ENCODE data around the gene ADK. TPM values are rescaled to one million over a fixed set of nuclear protein-coding genes. Genes with fewer than 3 reads are reported as not detected.

Gene ADK
- total RNA-seq, 1 donor from 2014 or later: 31.9 TPM

GRCh38 chr10:74585231-74586087 is 434.4 kb downstream of the ADK start:
- H3K27ac Mint-ChIP-seq (ENCODE audit: unreplicated experiment): peak overlapping the region; percentile 0
- no peaks in the 10 kb centered on the region for H3K36me3 Mint-ChIP-seq (ENCODE audit: low read depth)

GRCh38 chr10:74586088-74586585 is 435.1 kb downstream of the ADK start:
- Mint-ChIP-seq H3K36me3 (ENCODE audit: low read depth) (no peaks in the 10 kb centered on the region), H3K4me3 (ENCODE audit: unreplicated experiment) (no peak overlapping the region), H3K4me1 (ENCODE audit: low read depth) (peaks cover 32% of the 10 kb centered on the region), H3K27me3 (ENCODE audit: low read depth) (no peaks in the 10 kb centered on the region), H3K9me3 (ENCODE audit: low read depth) (no peaks in the 10 kb centered on the region), H3K27ac (ENCODE audit: unreplicated experiment) (peak overlapping the region; percentile 0)
- no peak for TF ChIP-seq CTCF (IDR thresholded peaks at IDR 0.05)
- DNase-seq (ENCODE audit: low spot score): no peak

More at GRCh38 chr10:74585231-74586087, 434.4 kb downstream of the ADK start:
- no peak for TF ChIP-seq CTCF (IDR thresholded peaks at IDR 0.05)
- H3K9me3 Mint-ChIP-seq (ENCODE audit: low read depth): no peaks in the 10 kb centered on the region
- peaks cover 32% of the 10 kb centered on the region for H3K4me1 Mint-ChIP-seq (ENCODE audit: low read depth)
- H3K27me3 Mint-ChIP-seq (ENCODE audit: low read depth): no peaks in the 10 kb centered on the region
- DNase-seq (ENCODE audit: low spot score): no peak
- H3K4me3 Mint-ChIP-seq (ENCODE audit: unreplicated experiment): no peak overlapping the region

GRCh38 chr10:74587109-74587854 is 436.3 kb downstream of the ADK start:
- Mint-ChIP-seq H3K4me1 (ENCODE audit: low read depth) (peaks cover 32% of the 10 kb centered on the region), H3K27me3 (ENCODE audit: low read depth) (no peaks in the 10 kb centered on the region), H3K36me3 (ENCODE audit: low read depth) (no peaks in the 10 kb centered on the region), H3K27ac (ENCODE audit: unreplicated experiment) (no peak overlapping the region), H3K4me3 (ENCODE audit: unreplicated experiment) (no peak overlapping the region), H3K9me3 (ENCODE audit: low read depth) (no peaks in the 10 kb centered on the region)
- DNase-seq (ENCODE audit: low spot score): no peak
- TF ChIP-seq CTCF (IDR thresholded peaks at IDR 0.05): no peak

GRCh38 chr10:74589226-74589673 is 438.2 kb downstream of the ADK start:
- H3K4me3 Mint-ChIP-seq (ENCODE audit: unreplicated experiment): no peak overlapping the region
- no peaks in the 10 kb centered on the region for H3K27me3 Mint-ChIP-seq (ENCODE audit: low read depth)
- peaks cover 39% of the 10 kb centered on the region for H3K4me1 Mint-ChIP-seq (ENCODE audit: low read depth)
- no peak for DNase-seq (ENCODE audit: low spot score)
- H3K27ac Mint-ChIP-seq (ENCODE audit: unreplicated experiment): peak overlapping the region; percentile 38
- TF ChIP-seq CTCF (IDR thresholded peaks at IDR 0.05): no peak
- H3K36me3 Mint-ChIP-seq (ENCODE audit: low read depth): no peaks in the 10 kb centered on the region
- no peaks in the 10 kb centered on the region for H3K9me3 Mint-ChIP-seq (ENCODE audit: low read depth)

GRCh38 chr10:74589851-74590250 is 438.8 kb downstream of the ADK start:
- Mint-ChIP-seq H3K36me3 (ENCODE audit: low read depth) (no peaks in the 10 kb centered on the region), H3K9me3 (ENCODE audit: low read depth) (no peaks in the 10 kb centered on the region), H3K4me3 (ENCODE audit: unreplicated experiment) (no peak overlapping the region), H3K4me1 (ENCODE audit: low read depth) (peaks cover 39% of the 10 kb centered on the region), H3K27ac (ENCODE audit: unreplicated experiment) (no peak overlapping the region), H3K27me3 (ENCODE audit: low read depth) (no peaks in the 10 kb centered on the region)
- no peak for TF ChIP-seq CTCF (IDR thresholded peaks at IDR 0.05)
- no peak for DNase-seq (ENCODE audit: low spot score)

Measured in chondrocyte (in vitro differentiated cells).